A549 (cell line): ENCODE measurements around the gene KEL. TPM values are rescaled to one million over a fixed set of nuclear protein-coding genes. Genes with fewer than 3 reads are reported as not detected.

ENCODE experiments used
- ATAC-seq, 2 experiments: fragments of 200-7000 bp in 1 of 2; fragments of >200 bp in 1 of 2; cut with Nextera tagmentation in 1 of 2; cut with Tn5 transposase in 1 of 2; 3 replicates each; pipeline versions ENCODE4 v1.8.0 to v1.9.1; 2018 to 2020; ENCODE audit warnings: mild to moderate bottlenecking in 1 of 2, moderate library complexity in 1 of 2
- CTCF ChIA-PET: fragments of 300-600 bp; sonication (Branson Sonifier 250); formaldehyde crosslinking; extraction: SDS; loops from one replicate; lab custom pipeline; 2021; ENCODE audit warnings: antibody characterized with exemption, inconsistent platforms; lab: Yijun Ruan, JAX
- POLR2A ChIA-PET: fragments of 350-600 bp; formaldehyde crosslinking; extraction: SDS; loops from one replicate; lab custom pipeline; 2021; ENCODE audit warnings: antibody characterized with exemption, inconsistent platforms; lab: Yijun Ruan, JAX
- DNase-seq, 2 experiments: peaks; one replicate each; pipeline versions ENCODE4 v3.0.0 to v3.0.0-alpha.2; 2011 to 2016; ENCODE audit warnings: low read depth in 1 of 2, low spot score in 1 of 2
- FAIRE-seq: peaks from 2 replicates; lab custom pipeline; 2011; peaks lifted over from hg19 to GRCh38; lab: Jason Lieb, UNC
- H3K27ac ChIP-seq, 2 experiments: fragments of >200 bp; sonication (Bioruptor Twin); formaldehyde crosslinking; 3 replicates each; pipeline ENCODE4 v1.5.1; 2016 to 2017
- H3K4me1 ChIP-seq: fragments of >200 bp; sonication (Bioruptor Twin); formaldehyde crosslinking; 3 replicates; pipeline ENCODE4 v1.6.1; 2016
- H3K4me2 ChIP-seq: fragments of >200 bp; sonication (Bioruptor Twin); formaldehyde crosslinking; 3 replicates; pipeline ENCODE4 v1.6.1; 2016
- H3K4me3 ChIP-seq: fragments of >200 bp; sonication (Bioruptor Twin); formaldehyde crosslinking; 3 replicates; pipeline ENCODE4 v1.5.1; 2016
- H3K9me3 ChIP-seq: fragments of >200 bp; sonication (Bioruptor Twin); formaldehyde crosslinking; 3 replicates; pipeline ENCODE4 v1.6.1; 2016
- CBX8 ChIP-seq: fragments of 200-600 bp; sonication (generic); IDR thresholded peaks from 2 replicates; pipeline ENCODE4 v1.6.1; 2016
- CEBPB ChIP-seq, 2 experiments: fragments of >200 bp in 1 of 2; sonication (Bioruptor Twin) in 1 of 2; formaldehyde crosslinking in 1 of 2; IDR thresholded peaks; 2 replicates each; pipeline ENCODE4 v1.6.1; 2012 to 2016
- CTCF ChIP-seq: fragments of >200 bp; sonication (Bioruptor Twin); formaldehyde crosslinking; IDR thresholded peaks from 3 replicates; pipeline ENCODE4 v1.5.1; 2016
- EHF ChIP-seq: fragments of 250-450 bp; sonication (Bioruptor Pico); IDR thresholded peaks from 2 replicates; pipeline ENCODE4 v1.5.0; 2020; ENCODE audit warnings: mild to moderate bottlenecking
- EHMT2 ChIP-seq: fragments of 200-600 bp; sonication (generic); IDR thresholded peaks from 2 replicates; pipeline ENCODE4 v1.6.1; 2016; ENCODE audit warnings: antibody characterized with exemption, low read depth, mild to moderate bottlenecking, moderate library complexity
- FOSL2 ChIP-seq, 2 experiments: fragments of 450-650 bp in 1 of 2; fragments of >200 bp in 1 of 2; sonication (Bioruptor Twin) in 1 of 2; formaldehyde crosslinking; IDR thresholded peaks; 2 replicates each; pipeline versions ENCODE4 v1.5.0 to v1.6.1; 2016 to 2020; ENCODE audit warnings: mild to moderate bottlenecking in 1 of 2, moderate library complexity in 1 of 2
- GATA3 ChIP-seq: IDR thresholded peaks from 2 replicates; pipeline ENCODE4 v1.6.1; 2012; ENCODE audit warnings: borderline replicate concordance
- HOXA7 ChIP-seq: fragments of 250-450 bp; sonication (Bioruptor Pico); IDR thresholded peaks from 2 replicates; pipeline ENCODE4 v1.5.0; 2020; ENCODE audit warnings: mild to moderate bottlenecking, moderate library complexity
- HOXB13 ChIP-seq: fragments of 250-450 bp; sonication (Bioruptor Pico); IDR thresholded peaks from 2 replicates; pipeline ENCODE4 v1.5.0; 2020; ENCODE audit warnings: low read depth, mild to moderate bottlenecking, moderate library complexity
- HOXB5 ChIP-seq: fragments of 250-450 bp; sonication (Bioruptor Pico); IDR thresholded peaks from 2 replicates; pipeline ENCODE4 v1.5.0; 2020; ENCODE audit warnings: mild to moderate bottlenecking, moderate library complexity
- JUN ChIP-seq, 2 experiments: fragments of >200 bp; sonication (Bioruptor Twin); formaldehyde crosslinking; IDR thresholded peaks; 2 replicates in 1 of 2; 3 replicates in 1 of 2; pipeline ENCODE4 v1.6.1; 2016 to 2017
- MAZ ChIP-seq: fragments of 150-350 bp; IDR thresholded peaks from 2 replicates; pipeline ENCODE4 v1.6.1; 2014; ENCODE audit warnings: antibody characterized with exemption, low read depth, low read length, borderline replicate concordance
- PBX3 ChIP-seq: IDR thresholded peaks from 2 replicates; pipeline ENCODE4 v1.6.1; 2012
- PHF8 ChIP-seq: fragments of 200-600 bp; sonication (generic); IDR thresholded peaks from 2 replicates; pipeline ENCODE4 v1.6.1; 2016; ENCODE audit warnings: low read depth, mild to moderate bottlenecking, antibody characterized with exemption, moderate library complexity, borderline replicate concordance
- SREBF2 ChIP-seq: fragments of 450-650 bp; IDR thresholded peaks from 2 replicates; pipeline ENCODE4 v1.6.1; 2014; ENCODE audit warnings: mild to moderate bottlenecking, moderate library complexity
- TFCP2L1 ChIP-seq: fragments of 250-450 bp; sonication (Bioruptor Pico); IDR thresholded peaks from 2 replicates; pipeline ENCODE4 v1.5.0; 2021; ENCODE audit warnings: mild to moderate bottlenecking
- ZNF302 ChIP-seq: fragments of 250-450 bp; sonication (Bioruptor Pico); IDR thresholded peaks from 2 replicates; pipeline ENCODE4 v1.9.0; 2021; ENCODE audit warnings: inconsistent platforms, mild to moderate bottlenecking, moderate library complexity
- ZSCAN20 ChIP-seq: fragments of 250-450 bp; sonication (Bioruptor Pico); IDR thresholded peaks from 2 replicates; pipeline ENCODE4 v1.8.0; 2022; ENCODE audit warnings: mild to moderate bottlenecking, moderate library complexity
- WGBS: methylation state at CpG from one replicate; pipeline ENCODE4 v1.1.6; 2017; ENCODE audit errors: missing lambda C conversion rate; 5-methylcytosine and 5-hydroxymethylcytosine counted together
- polyA plus RNA-seq, 4 experiments: library from polyadenylated mRNA; depleted of rRNA in 3 of 4; stranded (reverse); fragments of >200 nt; fragmentation: RNase III in 1 of 4; extraction: RNeasy Plus Mini Kit Qiagen cat#74134 plus additional on column Dnase treatment in 1 of 4; gene quantifications; 2 replicates in 3 of 4; 3 replicates in 1 of 4; pipeline ENCODE4 v1.2.3, GENCODE V29; 2011 to 2017
- TF ChIP-seq, protein P1 (sequence below): fragments of 450-650 bp; IDR thresholded peaks from 2 replicates; pipeline ENCODE4 v1.6.1; 2014; ENCODE audit warnings: antibody characterized with exemption

KEL gene
- polyA plus RNA-seq, 2 of the 4 experiments (the other 2 are of a cell fraction), result 0.14 TPM; not detected in 1

DNA sequence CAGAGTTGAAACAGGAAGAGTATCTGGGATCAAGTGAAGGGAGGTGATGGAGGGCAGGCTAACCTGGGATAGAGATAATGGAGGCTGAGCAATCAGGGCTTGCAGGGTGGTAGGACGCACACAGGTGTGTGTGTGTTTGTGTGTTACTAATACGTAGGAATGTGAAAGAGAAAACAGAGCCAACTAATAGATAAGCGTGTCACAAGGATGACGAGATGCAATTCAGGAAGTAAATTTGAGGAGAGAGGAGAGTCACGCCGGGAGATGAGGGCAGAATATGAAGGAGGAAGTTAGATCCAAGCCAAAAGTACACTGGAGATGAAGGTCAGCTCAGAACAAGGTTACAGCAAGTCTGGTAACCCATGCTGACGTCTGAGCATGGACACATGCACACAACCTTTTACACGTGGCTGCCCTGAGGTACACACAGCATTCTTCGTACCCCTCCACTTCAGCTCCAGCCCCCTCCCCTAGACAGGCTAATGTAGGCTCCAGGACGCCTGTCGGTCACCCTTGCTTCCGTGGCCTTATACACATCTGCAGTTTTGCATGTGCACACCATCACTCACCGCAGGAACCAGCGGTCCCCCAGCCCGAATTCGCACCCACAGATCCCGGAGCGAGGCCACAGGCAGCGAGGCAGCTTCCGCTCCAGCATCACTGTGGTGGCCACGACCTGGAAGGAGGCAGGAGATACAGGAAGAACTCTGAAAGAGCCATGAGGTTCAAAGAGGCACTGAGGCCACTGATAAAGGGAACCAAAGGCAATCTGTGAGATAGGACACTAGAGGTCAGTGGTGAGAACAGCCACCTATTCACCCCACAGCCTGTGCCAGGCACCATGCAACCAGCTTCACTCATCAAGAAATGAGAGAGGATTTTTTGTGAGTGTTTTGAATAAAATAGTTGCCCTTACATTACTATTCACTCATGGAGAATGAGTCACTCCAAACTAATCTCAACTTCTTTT, 53.0 kb downstream of the KEL start:
- FAIRE-seq (no peak), ATAC-seq (peak; percentile 85 to 94), DNase-seq (peak; percentile 31 to 70)
- WGBS, result 20% methylated on average over 21 of the region's 21 CpGs
- Histone ChIP-seq H3K4me1 (no peaks in the 10 kb centered on the region), H3K4me3 (no peak overlapping the region), H3K4me2 (no peak overlapping the region), H3K27ac (no peak overlapping the region), H3K9me3 (peaks cover 2% of the 10 kb centered on the region; the same call in 1 of the 3 replicates)
- ChIA-PET CTCF (interaction anchor here (0.6 to 1.8 kb wide), 3 partner anchors 92 to 363 kb away, joined by 3 to 8 read pairs (median 3); no protein-coding TSS in a partner anchor), POLR2A (no interaction called here)
- TF ChIP-seq CTCF, result peak; percentile 34; the same call in 1 of the 3 replicates
- TF ChIP-seq, protein P1, sequence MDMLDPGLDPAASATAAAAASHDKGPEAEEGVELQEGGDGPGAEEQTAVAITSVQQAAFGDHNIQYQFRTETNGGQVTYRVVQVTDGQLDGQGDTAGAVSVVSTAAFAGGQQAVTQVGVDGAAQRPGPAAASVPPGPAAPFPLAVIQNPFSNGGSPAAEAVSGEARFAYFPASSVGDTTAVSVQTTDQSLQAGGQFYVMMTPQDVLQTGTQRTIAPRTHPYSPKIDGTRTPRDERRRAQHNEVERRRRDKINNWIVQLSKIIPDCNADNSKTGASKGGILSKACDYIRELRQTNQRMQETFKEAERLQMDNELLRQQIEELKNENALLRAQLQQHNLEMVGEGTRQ, result no peak

DNA sequence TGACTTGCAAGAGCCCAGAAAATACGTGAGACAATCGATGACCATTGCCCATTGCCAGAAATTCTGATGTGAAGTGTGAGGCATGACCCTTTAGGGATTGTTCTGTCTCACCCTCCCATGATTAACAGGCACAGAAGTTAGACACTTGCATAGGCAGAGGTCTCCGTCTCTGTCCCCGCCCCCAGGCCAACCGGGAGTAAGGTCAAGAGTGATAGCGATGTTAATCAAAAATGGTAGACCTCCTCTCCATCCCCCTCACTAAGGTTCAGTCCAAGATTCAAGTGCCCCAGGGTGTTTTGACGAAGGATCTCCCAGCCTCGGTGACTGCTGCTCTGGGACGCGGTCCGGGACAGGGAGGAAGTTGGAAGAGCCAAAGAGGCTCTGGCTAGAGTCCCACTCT, 53.9 kb downstream of the KEL start:
- WGBS, result 44% methylated on average over 11 of the region's 11 CpGs
- H3K4me2 ChIP-seq, result no peak overlapping the region
- no peak overlapping the region for H3K4me3 ChIP-seq
- no peaks in the 10 kb centered on the region for H3K4me1 ChIP-seq
- DNase-seq, result no peak
- no peak for ATAC-seq
- TF ChIP-seq CEBPB (IDR thresholded peaks at IDR 0.05) (no peak), JUN (IDR thresholded peaks at IDR 0.05) (no peak), SREBF2 (no peak), GATA3 (no peak), HOXA7 (CRISPR knock-in tag) (no peak), PHF8 (no peak), TFCP2L1 (no peak), EHMT2 (no peak), CBX8 (no peak), FOSL2 (IDR thresholded peaks at IDR 0.05) (no peak), FOSL2 (CRISPR knock-in tag; IDR thresholded peaks at IDR 0.05) (no peak), ZNF302 (CRISPR knock-in tag) (no peak), HOXB13 (no peak), PBX3 (no peak), HOXB5 (CRISPR knock-in tag) (no peak), MAZ (no peak), EHF (CRISPR knock-in tag) (no peak), ZSCAN20 (CRISPR knock-in tag) (no peak)
- TF ChIP-seq, protein P1, result no peak
- ChIA-PET CTCF (no interaction called here), POLR2A (no interaction called here)
- H3K9me3 ChIP-seq, result peaks cover 2% of the 10 kb centered on the region; the same call in 1 of the 3 replicates
- H3K27ac ChIP-seq, result no peak overlapping the region
- no peak for FAIRE-seq
